Measurements from ENCODE around the gene FTSJ3.

The FTSJ3 gene

GRCh38 chr17:63773272-63774140, 54.0 kb downstream of the FTSJ3 start, which contains the start of gene CCDC47:
Gene CCDC47 (minus strand): TSS chr17:63773597. CDS start chr17:63766175, 7,422 bp downstream.
- H3K4me1 ChIP-seq (ENCODE audit: control insufficient read depth, insufficient read depth, low read length), result no peaks in the 10 kb centered on the region
- no peaks in the 10 kb centered on the region for H3K36me3 ChIP-seq (ENCODE audit: control insufficient read depth, insufficient read depth, low read length)

GRCh38 chr17:63772801-63773271, 54.6 kb downstream of the FTSJ3 start:
- Histone ChIP-seq H3K27me3 (ENCODE audit: control insufficient read depth, insufficient read depth, low read length) (no peaks in the 10 kb centered on the region), H3K4me3 (ENCODE audit: low read depth, low read length) (peak overlapping the region; percentile 94), H3K9ac (ENCODE audit: low read depth, low read length) (peak overlapping the region; percentile 82), H3K36me3 (ENCODE audit: control insufficient read depth, insufficient read depth, low read length) (no peaks in the 10 kb centered on the region), H3K9me3 (ENCODE audit: control insufficient read depth, insufficient read depth, low read length) (no peaks in the 10 kb centered on the region), H3K4me1 (ENCODE audit: control insufficient read depth, insufficient read depth, low read length) (no peaks in the 10 kb centered on the region)

More at GRCh38 chr17:63773272-63774140, 54.0 kb downstream of the FTSJ3 start, which contains the start of gene CCDC47:
- Histone ChIP-seq H3K9me3 (ENCODE audit: control insufficient read depth, insufficient read depth, low read length) (no peaks in the 10 kb centered on the region), H3K9ac (ENCODE audit: low read depth, low read length) (peak within 1 kb of the TSS; percentile 95), H3K27me3 (ENCODE audit: control insufficient read depth, insufficient read depth, low read length) (no peaks in the 10 kb centered on the region), H3K4me3 (ENCODE audit: low read depth, low read length) (peak within 1 kb of the TSS; percentile 94)
